ENCODE measurements around the gene ARSG. TPM values are rescaled to one million over a fixed set of nuclear protein-coding genes. Genes with fewer than 3 reads are reported as not detected.

ARSG gene
- total and polyA plus RNA-seq, 2 of the 8 experiments (the other 6 are each of a cell fraction or from before 2014, with no cell fraction given) = 3.3 to 4.0 TPM

DNA sequence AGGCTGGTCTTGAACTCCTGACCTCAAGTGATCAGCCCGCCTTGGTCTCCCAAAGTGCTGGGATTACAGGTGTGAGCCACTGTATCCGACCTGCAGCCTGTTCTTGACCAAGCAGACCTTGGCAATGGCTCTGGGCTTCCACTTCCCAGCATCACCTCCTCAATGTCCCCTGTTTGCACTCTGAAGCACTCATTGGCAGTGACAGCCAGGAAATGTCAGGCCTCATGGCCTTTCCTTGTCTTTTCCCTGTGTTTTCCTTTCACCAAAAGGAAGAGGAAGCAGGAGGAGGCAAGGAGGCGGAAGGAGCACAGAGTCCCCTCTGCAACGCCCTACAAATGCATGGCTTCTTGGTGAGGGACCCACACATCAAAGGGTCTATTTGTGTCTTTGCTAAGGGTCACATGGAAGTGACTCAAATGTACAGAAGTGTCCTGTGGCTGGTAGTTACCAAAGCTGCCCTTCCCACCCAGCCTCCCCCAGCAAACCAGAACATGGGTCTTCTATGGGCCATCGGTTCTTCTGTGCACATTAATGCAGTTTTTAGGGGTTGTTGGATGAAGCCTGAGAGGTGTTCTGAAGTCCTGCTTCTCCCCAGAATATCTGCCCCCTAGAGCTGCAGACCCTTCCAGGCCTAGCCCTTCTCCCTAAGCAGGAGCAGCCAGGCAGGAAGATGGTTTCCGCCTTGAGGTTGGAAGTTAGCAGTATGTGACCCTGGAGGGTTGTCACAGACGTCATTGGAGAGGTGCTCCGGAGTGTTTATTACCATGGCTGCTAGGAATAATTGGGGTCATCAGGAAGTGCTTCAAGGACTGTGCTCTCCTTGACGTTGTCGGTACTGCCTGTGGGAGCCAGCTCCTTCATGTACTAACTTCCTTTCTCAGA is 105.2 kb downstream of the ARSG start:
- no peak overlapping the region for H2BK15ac ChIP-seq (ENCODE audit: low read length)
- 82% methylated on average over 10 of the region's 10 CpGs; no CpG with 5 or more reads in 1 of the 2 experiments for WGBS, 2 experiments (ENCODE audit: extremely low coverage in 1 of 2, insufficient coverage in 1 of 2, insufficient read length in 1 of 2, insufficient replicate concordance in 2 of 2, low coverage in 1 of 2, low lambda C conversion rate in 2 of 2, missing lambda C conversion rate in 1 of 2)
- H3K79me1 ChIP-seq (ENCODE audit: low read depth, low read length) = no peaks in the 10 kb centered on the region
- no peak overlapping the region for H3K14ac ChIP-seq (ENCODE audit: insufficient read length)
- H3K4me3 ChIP-seq (ENCODE audit: extremely low read depth in 1 of 4, insufficient read depth in 2 of 4, low read depth in 3 of 4, low read length in 4 of 4) = no peak overlapping the region
- H3K4me1 ChIP-seq (replicated peaks in 1 of 4; ENCODE audit: control insufficient read depth in 3 of 4, insufficient read depth in 4 of 4, low read length in 3 of 4) = peaks cover 0 to 2% (median 0%) of the 10 kb centered on the region in 4 experiments; a peak in 1 of 7 replicates
- H2BK5ac ChIP-seq (ENCODE audit: low read depth, low read length) = no peak overlapping the region
- H4K8ac ChIP-seq (ENCODE audit: extremely low read depth, insufficient read depth, low read length) = no peak overlapping the region
- H4K91ac ChIP-seq (replicated peaks; ENCODE audit: insufficient read length, low read length) = no peak overlapping the region
- DNase-seq (ENCODE audit: low read depth in 1 of 2, low spot score in 2 of 2) = peak in 1 of 2 experiments; percentile 13
- no peak overlapping the region for H4K5ac ChIP-seq (ENCODE audit: insufficient read length, low read depth, low read length)
- H3K23me2 ChIP-seq (ENCODE audit: low read depth, low read length) = no peaks in the 10 kb centered on the region
- no peak overlapping the region for H2BK120ac ChIP-seq (replicated peaks; ENCODE audit: low read depth, low read length)
- H2AFZ ChIP-seq (ENCODE audit: low read length) = no peak overlapping the region
- H2BK20ac ChIP-seq (ENCODE audit: low read length) = no peak overlapping the region
- no peak overlapping the region for H2BK12ac ChIP-seq (ENCODE audit: low read depth, low read length)
- H3K79me2 ChIP-seq (ENCODE audit: control insufficient read depth in 1 of 2, insufficient read depth in 2 of 2, low read length in 2 of 2) = no peaks in the 10 kb centered on the region
- H3K36me3 ChIP-seq (ENCODE audit: control insufficient read depth in 2 of 4, insufficient read depth in 4 of 4, low read length in 3 of 4) = no peaks in the 10 kb centered on the region
- POLR2A ChIA-PET (ENCODE audit: partially characterized antibody) = interaction anchor here (1.0 kb wide), 1 partner anchor 361 kb away, joined by 3 read pairs; the partner anchor contains the start of gene KPNA2
- no peak overlapping the region for H3K27ac ChIP-seq (ENCODE audit: low read depth, low read length)
- FAIRE-seq = no peak
- no peak overlapping the region for H3K4ac ChIP-seq (replicated peaks; ENCODE audit: insufficient read length, low read depth, low read length)
- no peak overlapping the region for H3K18ac ChIP-seq (ENCODE audit: extremely low read depth, low read length)
- H2AK5ac ChIP-seq (ENCODE audit: low read depth, low read length) = no peak overlapping the region
- no peaks in the 10 kb centered on the region for H4K20me1 ChIP-seq (replicated peaks in 1 of 2; ENCODE audit: control insufficient read depth in 1 of 2, insufficient read depth in 2 of 2, low read length in 2 of 2)
- no peak overlapping the region for H3K4me2 ChIP-seq (ENCODE audit: insufficient read depth in 1 of 2, low read depth in 2 of 2, low read length in 2 of 2)
- H3K23ac ChIP-seq (ENCODE audit: insufficient read length) = no peak overlapping the region
- peaks cover 2 to 5% of the 10 kb centered on the region in 2 experiments; a peak in 1 of 4 replicates for H3K9me3 ChIP-seq (ENCODE audit: insufficient read depth in 2 of 2, low read depth in 1 of 2, low read length in 1 of 2)
- H3K9ac ChIP-seq (replicated peaks in 1 of 4; ENCODE audit: extremely low read depth in 1 of 4, low read depth in 3 of 4, low read length in 3 of 4) = no peak overlapping the region
- CTCF ChIA-PET (ENCODE audit: partially characterized antibody) = interaction anchor here (1.0 to 4.4 kb wide), 10 partner anchors 10 to 136 kb away, joined by 3 to 42 read pairs (median 4); no protein-coding TSS in a partner anchor
- no peaks in the 10 kb centered on the region for H3K27me3 ChIP-seq (replicated peaks in 1 of 4; ENCODE audit: control insufficient read depth in 3 of 4, extremely low read depth in 1 of 4, insufficient read depth in 3 of 4, low read length in 3 of 4)
- no peak overlapping the region for H3K56ac ChIP-seq (replicated peaks; ENCODE audit: insufficient read length, low read depth, low read length)
- TF ChIP-seq HDAC2 (IDR thresholded peaks at IDR 0.05; ENCODE audit: borderline replicate concordance in 1 of 2, low read depth in 2 of 2, low read length in 2 of 2) = no peak
- TF ChIP-seq, protein P1, sequence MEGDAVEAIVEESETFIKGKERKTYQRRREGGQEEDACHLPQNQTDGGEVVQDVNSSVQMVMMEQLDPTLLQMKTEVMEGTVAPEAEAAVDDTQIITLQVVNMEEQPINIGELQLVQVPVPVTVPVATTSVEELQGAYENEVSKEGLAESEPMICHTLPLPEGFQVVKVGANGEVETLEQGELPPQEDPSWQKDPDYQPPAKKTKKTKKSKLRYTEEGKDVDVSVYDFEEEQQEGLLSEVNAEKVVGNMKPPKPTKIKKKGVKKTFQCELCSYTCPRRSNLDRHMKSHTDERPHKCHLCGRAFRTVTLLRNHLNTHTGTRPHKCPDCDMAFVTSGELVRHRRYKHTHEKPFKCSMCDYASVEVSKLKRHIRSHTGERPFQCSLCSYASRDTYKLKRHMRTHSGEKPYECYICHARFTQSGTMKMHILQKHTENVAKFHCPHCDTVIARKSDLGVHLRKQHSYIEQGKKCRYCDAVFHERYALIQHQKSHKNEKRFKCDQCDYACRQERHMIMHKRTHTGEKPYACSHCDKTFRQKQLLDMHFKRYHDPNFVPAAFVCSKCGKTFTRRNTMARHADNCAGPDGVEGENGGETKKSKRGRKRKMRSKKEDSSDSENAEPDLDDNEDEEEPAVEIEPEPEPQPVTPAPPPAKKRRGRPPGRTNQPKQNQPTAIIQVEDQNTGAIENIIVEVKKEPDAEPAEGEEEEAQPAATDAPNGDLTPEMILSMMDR (IDR thresholded peaks at IDR 0.05; ENCODE audit: control extremely low read depth in 1 of 3, insufficient read depth in 1 of 3, low read depth in 1 of 3, low read length in 3 of 3) = no peak
- TF ChIP-seq BCL11A (IDR thresholded peaks at IDR 0.05; ENCODE audit: low read depth in 2 of 2, low read length in 2 of 2) = no peak
- no peak for TF ChIP-seq TAF1 (IDR thresholded peaks at IDR 0.05; ENCODE audit: low read depth, low read length)
- TF ChIP-seq, protein P2, sequence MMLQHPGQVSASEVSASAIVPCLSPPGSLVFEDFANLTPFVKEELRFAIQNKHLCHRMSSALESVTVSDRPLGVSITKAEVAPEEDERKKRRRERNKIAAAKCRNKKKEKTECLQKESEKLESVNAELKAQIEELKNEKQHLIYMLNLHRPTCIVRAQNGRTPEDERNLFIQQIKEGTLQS (IDR thresholded peaks at IDR 0.05; ENCODE audit: insufficient read depth, low read depth, low read length) = no peak
- no peak for TF ChIP-seq POU5F1 (IDR thresholded peaks at IDR 0.05; ENCODE audit: low read depth, low read length)
- no peak for TF ChIP-seq EP300 (IDR thresholded peaks at IDR 0.05; ENCODE audit: borderline replicate concordance in 1 of 2, low read depth in 2 of 2, low read length in 2 of 2)

Measured in H1 (cell line).